ENCODE data around the gene BICDL2. TPM values are rescaled to one million over a fixed set of nuclear protein-coding genes. Genes with fewer than 3 reads are reported as not detected.

The BICDL2 gene
- polyA plus RNA-seq, 2 of the 4 experiments (the other 2 are of a cell fraction), result not detected

DNA sequence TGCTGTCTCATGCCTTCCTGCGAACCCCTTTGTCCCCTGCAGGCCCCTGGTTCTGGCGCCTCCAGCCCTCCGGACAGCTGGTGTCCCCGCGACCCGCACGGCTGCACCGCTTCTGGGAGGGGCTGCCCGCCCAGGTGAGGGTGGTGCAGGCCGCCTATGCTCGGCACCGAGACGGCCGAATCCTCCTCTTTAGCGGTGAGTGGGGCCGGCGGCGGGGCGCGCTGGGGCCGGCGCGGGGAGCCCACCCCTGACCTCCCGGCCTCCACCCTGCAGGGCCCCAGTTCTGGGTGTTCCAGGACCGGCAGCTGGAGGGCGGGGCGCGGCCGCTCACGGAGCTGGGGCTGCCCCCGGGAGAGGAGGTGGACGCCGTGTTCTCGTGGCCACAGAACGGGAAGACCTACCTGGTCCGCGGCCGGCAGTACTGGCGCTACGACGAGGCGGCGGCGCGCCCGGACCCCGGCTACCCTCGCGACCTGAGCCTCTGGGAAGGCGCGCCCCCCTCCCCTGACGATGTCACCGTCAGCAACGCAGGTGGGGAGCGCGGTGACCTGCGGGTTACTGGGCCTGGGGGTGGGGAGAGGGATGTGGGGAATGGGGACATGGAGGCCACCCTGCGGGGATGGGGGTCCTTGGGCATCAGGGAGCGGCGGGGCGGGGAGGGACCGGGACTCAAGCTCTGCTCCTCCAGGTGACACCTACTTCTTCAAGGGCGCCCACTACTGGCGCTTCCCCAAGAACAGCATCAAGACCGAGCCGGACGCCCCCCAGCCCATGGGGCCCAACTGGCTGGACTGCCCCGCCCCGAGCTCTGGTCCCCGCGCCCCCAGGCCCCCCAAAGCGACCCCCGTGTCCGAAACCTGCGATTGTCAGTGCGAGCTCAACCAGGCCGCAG lies 21.6 kb upstream of the BICDL2 start:
- peak overlapping the region; percentile 92 for H3K4me2 ChIP-seq
- DNase-seq (ENCODE audit: low read depth in 1 of 2, low spot score in 1 of 2), result peak in 1 of 2 experiments; percentile 64
- POLR2A ChIA-PET, result interaction anchor here (0.6 to 2.3 kb wide), 8 partner anchors 8 to 76 kb away, joined by 3 to 15 read pairs (median 4); partner anchors contain the start of genes TNFRSF12A and ZNF213
- peaks cover 10% of the 10 kb centered on the region for H3K4me1 ChIP-seq
- WGBS (ENCODE audit: missing lambda C conversion rate), result 63% methylated on average over 16 of the region's 77 CpGs
- no peaks in the 10 kb centered on the region for H3K9me3 ChIP-seq
- no peak for FAIRE-seq
- peak; percentile 62 to 67 for ATAC-seq
- TF ChIP-seq CBX8 (IDR thresholded peaks at IDR 0.05) (no peak), NPAS2 (CRISPR knock-in tag; IDR thresholded peaks at IDR 0.05; ENCODE audit: borderline replicate concordance) (no peak)
- peak overlapping the region; percentile 76 for H3K4me3 ChIP-seq
- H3K27ac ChIP-seq, result peak overlapping the region; percentile 94 to 99
- CTCF ChIA-PET, result interaction anchor here (0.6 to 12.4 kb wide), 31 partner anchors 9 to 763 kb away, joined by 3 to 186 read pairs (median 6); partner anchors contain the start of genes MMP25, ZNF205, ZNF213 and ZSCAN10

DNA sequence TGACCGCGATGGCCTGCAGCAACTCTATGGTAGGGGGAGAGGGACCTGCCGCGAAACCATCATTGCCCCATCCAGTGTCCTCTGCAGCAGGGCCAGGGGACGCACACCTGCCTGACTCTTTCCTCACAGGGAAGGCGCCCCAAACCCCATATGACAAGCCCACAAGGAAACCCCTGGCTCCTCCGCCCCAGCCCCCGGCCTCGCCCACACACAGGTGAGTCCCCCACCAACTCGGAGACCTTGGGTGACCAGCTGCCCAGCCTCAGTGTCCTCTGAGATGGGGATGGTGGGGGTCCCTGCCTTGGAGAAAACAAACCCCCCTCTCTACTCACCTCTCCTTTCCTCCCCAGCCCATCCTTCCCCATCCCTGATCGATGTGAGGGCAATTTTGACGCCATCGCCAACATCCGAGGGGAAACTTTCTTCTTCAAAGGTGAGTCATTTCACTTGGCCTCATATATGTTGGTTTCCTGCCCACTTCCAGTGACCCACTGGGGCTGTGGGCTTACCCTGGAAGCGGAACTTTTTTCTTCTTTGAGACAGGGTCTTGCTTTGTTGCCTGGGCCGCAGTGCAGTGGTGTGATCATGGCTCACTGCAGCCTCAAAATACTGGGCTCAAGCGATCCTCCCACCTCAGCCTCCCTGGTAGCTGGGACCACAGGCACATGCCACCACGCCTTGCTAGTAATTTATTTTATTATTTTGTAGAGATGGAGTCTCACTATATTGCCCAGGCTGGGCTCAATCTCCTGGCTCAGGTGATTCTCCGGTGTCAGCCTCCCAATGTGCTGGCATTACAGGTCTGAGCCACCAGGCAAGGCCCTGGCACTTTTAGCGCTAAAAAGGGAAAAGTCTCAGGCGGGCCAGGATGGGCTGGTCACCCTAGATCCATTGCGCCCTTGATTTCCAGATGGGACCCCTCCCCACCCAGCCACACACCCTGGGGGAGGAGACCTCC lies 20.7 kb upstream of the BICDL2 start:
- Histone ChIP-seq H3K4me1 (peaks cover 10% of the 10 kb centered on the region), H3K9me3 (no peaks in the 10 kb centered on the region), H3K4me2 (peak overlapping the region; percentile 92), H3K4me3 (no peak overlapping the region), H3K27ac (no peak overlapping the region; a peak in 1 of 6 replicates)
- TF ChIP-seq REST (IDR thresholded peaks at IDR 0.05) (no peak), CHD2 (IDR thresholded peaks at IDR 0.05; ENCODE audit: low read length, partially characterized antibody) (no peak), PHF8 (IDR thresholded peaks at IDR 0.05; ENCODE audit: borderline replicate concordance, low read depth) (no peak), CBX2 (IDR thresholded peaks at IDR 0.05; ENCODE audit: borderline replicate concordance, low read depth) (no peak), HDAC2 (IDR thresholded peaks at IDR 0.05) (no peak), RAD21 (conservative IDR thresholded peaks at IDR 0.05 in 1 of 2, IDR thresholded peaks at IDR 0.05 in 1 of 2) (no peak), KDM5A (IDR thresholded peaks at IDR 0.05) (no peak), JUN (IDR thresholded peaks at IDR 0.05) (no peak), NPAS2 (CRISPR knock-in tag; IDR thresholded peaks at IDR 0.05; ENCODE audit: borderline replicate concordance) (no peak), MAFK (IDR thresholded peaks at IDR 0.05; ENCODE audit: partially characterized antibody) (no peak), HOXB5 (CRISPR knock-in tag; IDR thresholded peaks at IDR 0.05) (no peak), HOXB13 (CRISPR knock-in tag; IDR thresholded peaks at IDR 0.05; ENCODE audit: low read depth) (no peak)
- TF ChIP-seq, protein P1, sequence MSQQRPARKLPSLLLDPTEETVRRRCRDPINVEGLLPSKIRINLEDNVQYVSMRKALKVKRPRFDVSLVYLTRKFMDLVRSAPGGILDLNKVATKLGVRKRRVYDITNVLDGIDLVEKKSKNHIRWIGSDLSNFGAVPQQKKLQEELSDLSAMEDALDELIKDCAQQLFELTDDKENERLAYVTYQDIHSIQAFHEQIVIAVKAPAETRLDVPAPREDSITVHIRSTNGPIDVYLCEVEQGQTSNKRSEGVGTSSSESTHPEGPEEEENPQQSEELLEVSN (IDR thresholded peaks at IDR 0.05; ENCODE audit: borderline replicate concordance, low read depth), result no peak
- DNase-seq (ENCODE audit: low read depth in 1 of 2, low spot score in 1 of 2), result no peak
- FAIRE-seq, result no peak
- ATAC-seq, result no peak
- WGBS (ENCODE audit: missing lambda C conversion rate), result 94% methylated on average over 22 of the region's 22 CpGs
- ChIA-PET CTCF (interaction anchor here (0.6 to 12.4 kb wide), 21 partner anchors 8 to 762 kb away, joined by 3 to 186 read pairs (median 15); partner anchors contain the start of genes MMP25, ZNF205, ZNF213 and ZSCAN10), POLR2A (interaction anchor here (1.6 kb wide), 1 partner anchor 21 kb away, joined by 3 read pairs; no protein-coding TSS in a partner anchor)
